Stomach smooth muscle (tissue), 2 donors: ENCODE measurements around the gene EPB41L4B.

ENCODE experiments used
- H3K27ac ChIP-seq: one replicate; pipeline ENCODE4 v1.7.0; 2013; ENCODE audit warnings: mild to moderate bottlenecking, low read length, inconsistent platforms
- H3K27me3 ChIP-seq, 2 donors: one replicate each; pipeline ENCODE4 v1.7.0; 2013; ENCODE audit warnings: low read length in 2 of 2; ENCODE audit not compliant: insufficient read depth in 2 of 2, control insufficient read depth in 1 of 2
- H3K36me3 ChIP-seq, 2 donors: one replicate each; pipeline ENCODE4 v1.7.0; 2013; ENCODE audit warnings: low read length in 2 of 2; ENCODE audit not compliant: control insufficient read depth in 2 of 2, insufficient read depth in 2 of 2
- H3K4me1 ChIP-seq: one replicate; pipeline ENCODE4 v1.7.0; 2013; ENCODE audit warnings: low read length; ENCODE audit not compliant: control insufficient read depth, insufficient read depth
- H3K4me3 ChIP-seq, 2 donors: one replicate each; pipeline ENCODE4 v1.7.0; 2013; ENCODE audit warnings: low read length in 2 of 2
- H3K9ac ChIP-seq, 2 donors: one replicate each; pipeline ENCODE4 v1.7.0; 2013; ENCODE audit warnings: low read length in 2 of 2, mild to moderate bottlenecking in 1 of 2
- H3K9me3 ChIP-seq, 2 donors: one replicate each; pipeline ENCODE4 v1.7.0; 2013; ENCODE audit warnings: low read length in 2 of 2; ENCODE audit not compliant: control insufficient read depth in 2 of 2
- donor health status: healthy.
- donor health status: Pancreatic carcinoma.

The EPB41L4B gene

DNA sequence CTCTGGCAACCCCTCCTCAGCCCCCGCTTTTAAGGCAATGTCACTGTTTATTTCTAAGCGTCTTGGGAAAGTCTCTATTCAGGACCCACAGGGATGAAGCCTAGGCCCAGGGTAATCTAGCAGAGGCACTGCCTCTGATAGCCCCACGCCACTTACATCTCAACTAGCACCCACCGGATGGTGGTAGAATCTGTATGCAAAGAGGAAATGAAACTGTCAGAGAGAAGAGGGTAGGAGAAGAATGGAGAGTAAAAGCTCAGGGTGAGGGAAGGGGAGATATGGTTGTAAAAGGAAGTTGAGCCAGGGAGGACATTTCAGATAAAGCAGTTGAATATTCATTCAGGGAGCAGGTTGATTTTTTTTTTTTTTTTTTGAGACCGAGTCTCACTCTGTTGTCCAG is 156.8 kb downstream of the EPB41L4B start:
- Histone ChIP-seq H3K27me3 (peaks cover 0 to 2% of the 10 kb centered on the region in 2 donors), H3K27ac (no peak overlapping the region)

DNA sequence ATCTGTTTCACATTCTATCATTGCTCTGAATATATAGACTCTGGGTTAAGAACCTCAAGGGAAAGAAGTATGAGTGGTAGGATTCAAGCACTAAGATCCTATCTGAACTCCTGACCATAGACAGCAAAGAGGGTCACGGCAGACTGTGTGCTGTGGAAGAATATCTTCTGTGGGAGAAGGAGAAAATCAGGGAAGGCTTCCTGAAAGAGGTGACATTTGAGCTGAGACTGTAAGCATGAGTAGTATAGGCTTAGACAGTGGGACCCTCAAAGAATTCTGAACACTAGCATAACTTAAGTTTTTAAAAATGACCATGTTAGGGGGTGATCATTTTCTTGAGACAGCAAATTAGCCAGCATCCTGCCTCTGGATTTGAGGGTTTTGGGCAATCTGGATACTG is 157.7 kb downstream of the EPB41L4B start:
- H3K4me3 ChIP-seq, result no peak overlapping the region
- no peaks in the 10 kb centered on the region for H3K36me3 ChIP-seq
- peaks cover 0 to 2% of the 10 kb centered on the region in 2 donors for H3K27me3 ChIP-seq
- H3K4me1 ChIP-seq, result peaks cover 4% of the 10 kb centered on the region
- H3K9me3 ChIP-seq, result peaks cover 3 to 4% of the 10 kb centered on the region in 2 donors
- no peak overlapping the region for H3K27ac ChIP-seq
- H3K9ac ChIP-seq, result no peak overlapping the region

More for the DNA sequence above, 156.8 kb downstream of the EPB41L4B start:
- H3K4me3 ChIP-seq, result no peak overlapping the region
- H3K9ac ChIP-seq, result no peak overlapping the region
- peaks cover 4% of the 10 kb centered on the region for H3K4me1 ChIP-seq
- no peaks in the 10 kb centered on the region for H3K36me3 ChIP-seq
- peaks cover 3 to 4% of the 10 kb centered on the region in 2 donors for H3K9me3 ChIP-seq

- Histone ChIP-seq H3K9me3 (peaks cover 3 to 4% of the 10 kb centered on the region in 2 donors), H3K4me3 (no peak overlapping the region), H3K27me3 (peaks cover 0 to 2% of the 10 kb centered on the region in 2 donors), H3K36me3 (no peaks in the 10 kb centered on the region), H3K4me1 (peaks cover 4% of the 10 kb centered on the region), H3K27ac (no peak overlapping the region), H3K9ac (no peak overlapping the region)
Observed at GRCh38 chr9:109162677-109163076, 158.2 kb downstream of the EPB41L4B start.

DNA sequence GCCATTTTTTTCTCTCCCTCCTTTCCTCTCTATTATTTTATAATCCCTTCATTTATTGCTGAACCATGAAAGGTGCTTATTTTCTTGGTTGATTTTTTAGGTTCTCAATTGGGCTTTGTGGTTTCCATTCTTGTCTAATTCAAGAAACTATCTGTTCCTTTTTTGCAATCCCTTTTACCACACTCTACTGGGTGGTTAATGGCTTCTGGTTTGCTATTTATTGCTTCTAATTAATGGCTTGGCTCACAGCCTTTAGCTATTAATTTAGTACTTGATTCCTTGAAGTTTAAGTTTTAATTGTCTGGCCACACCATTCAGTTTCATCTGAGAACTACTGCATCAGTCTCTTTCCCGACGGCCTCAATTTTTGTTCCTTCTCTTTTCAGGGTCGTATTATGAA is 159.4 kb downstream of the EPB41L4B start:
- Histone ChIP-seq H3K27me3 (peaks cover 0 to 2% of the 10 kb centered on the region in 2 donors), H3K4me3 (no peak overlapping the region), H3K9ac (no peak overlapping the region), H3K27ac (no peak overlapping the region), H3K4me1 (no peaks in the 10 kb centered on the region), H3K36me3 (no peaks in the 10 kb centered on the region), H3K9me3 (peaks cover 3 to 4% of the 10 kb centered on the region in 2 donors)

- H3K27me3 ChIP-seq, result no peaks in the 10 kb centered on the region
Observed at GRCh38 chr9:109159583-109159982, 161.3 kb downstream of the EPB41L4B start.

DNA sequence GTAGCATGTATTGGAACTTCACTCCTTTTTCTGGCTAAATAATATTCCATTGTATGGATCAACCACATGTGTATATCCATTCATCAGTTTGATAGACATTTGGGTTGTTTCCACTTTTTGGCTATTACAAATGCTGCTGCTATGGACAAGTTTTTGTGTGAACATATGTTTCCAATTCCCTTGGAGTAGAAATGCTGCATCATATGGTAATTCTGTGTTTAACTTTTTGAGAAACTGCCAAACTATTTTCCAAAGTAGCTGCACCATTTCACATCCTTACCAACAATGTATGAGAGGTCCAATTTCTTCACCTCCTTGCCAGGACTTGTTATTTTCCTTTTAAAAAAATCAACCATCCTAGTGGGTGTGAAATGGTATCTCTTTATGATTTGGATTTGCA is 162.2 kb downstream of the EPB41L4B start:
- no peak overlapping the region for H3K27ac ChIP-seq
- no peaks in the 10 kb centered on the region for H3K4me1 ChIP-seq
- H3K9me3 ChIP-seq, result no peaks in the 10 kb centered on the region
- no peaks in the 10 kb centered on the region for H3K36me3 ChIP-seq
- H3K27me3 ChIP-seq, result no peaks in the 10 kb centered on the region
- no peak overlapping the region for H3K9ac ChIP-seq
- no peak overlapping the region for H3K4me3 ChIP-seq

More at GRCh38 chr9:109159583-109159982, 161.3 kb downstream of the EPB41L4B start:
- no peak overlapping the region for H3K4me3 ChIP-seq
- H3K36me3 ChIP-seq, result no peaks in the 10 kb centered on the region
- no peaks in the 10 kb centered on the region for H3K9me3 ChIP-seq
- H3K4me1 ChIP-seq, result no peaks in the 10 kb centered on the region
- no peak overlapping the region for H3K9ac ChIP-seq
- no peak overlapping the region for H3K27ac ChIP-seq

DNA sequence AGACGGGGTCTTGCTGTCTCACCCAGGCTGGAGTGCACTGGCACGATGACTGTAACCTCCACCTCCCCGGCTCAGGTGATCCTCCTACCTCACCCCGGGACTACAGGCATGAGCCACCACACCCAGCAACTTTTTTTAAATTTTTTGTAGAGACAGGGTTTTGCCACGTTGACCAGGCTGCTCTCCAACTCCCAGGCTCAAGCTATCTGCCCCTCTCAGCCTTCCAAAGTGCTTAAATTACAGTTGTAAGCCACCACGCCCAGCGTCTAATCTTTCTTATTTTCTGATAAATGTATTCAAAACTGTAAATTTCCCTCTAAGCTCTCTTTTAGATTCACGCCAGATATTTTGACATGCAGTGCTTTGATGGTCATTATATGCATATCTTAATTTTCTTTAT is 164.2 kb downstream of the EPB41L4B start:
- no peaks in the 10 kb centered on the region for H3K9me3 ChIP-seq
- H3K4me1 ChIP-seq, result no peaks in the 10 kb centered on the region
- H3K36me3 ChIP-seq, result no peaks in the 10 kb centered on the region
- H3K4me3 ChIP-seq, result no peak overlapping the region
- H3K27ac ChIP-seq, result no peak overlapping the region
- no peak overlapping the region for H3K9ac ChIP-seq
- no peaks in the 10 kb centered on the region for H3K27me3 ChIP-seq

DNA sequence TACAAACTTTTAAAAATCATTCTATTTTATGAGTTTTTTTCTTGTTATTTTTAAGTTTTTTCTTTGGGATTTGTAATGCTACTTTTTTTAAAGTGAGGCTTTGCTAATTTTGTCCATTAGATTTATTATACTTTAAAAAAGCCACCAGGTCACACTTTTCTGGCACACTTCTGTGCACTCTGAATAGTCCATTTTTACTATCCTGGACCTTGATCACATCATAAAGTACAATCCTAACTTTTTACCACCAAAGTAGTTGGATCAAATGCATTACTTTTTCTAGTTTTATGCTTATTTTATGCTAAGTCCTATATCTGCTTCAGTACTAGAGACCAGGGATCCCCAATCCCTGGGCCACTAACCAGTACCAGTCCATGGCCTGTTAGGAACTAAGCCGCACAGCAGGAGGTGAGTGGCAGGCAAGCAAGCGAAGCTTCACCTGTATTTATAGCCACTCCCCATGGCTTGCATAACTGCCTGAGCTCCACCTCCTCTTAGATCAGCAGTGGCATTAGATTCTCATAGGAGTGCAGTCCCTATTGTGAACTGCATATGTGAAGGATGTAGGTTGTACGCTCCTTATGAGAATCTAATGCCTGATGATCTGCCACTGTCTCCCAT is 169.8 kb downstream of the EPB41L4B start:
- Histone ChIP-seq H3K9me3 (no peaks in the 10 kb centered on the region), H3K9ac (no peak overlapping the region), H3K27me3 (no peaks in the 10 kb centered on the region), H3K27ac (no peak overlapping the region), H3K36me3 (peaks cover 0 to 2% of the 10 kb centered on the region in 2 donors), H3K4me1 (no peaks in the 10 kb centered on the region), H3K4me3 (no peak overlapping the region)

DNA sequence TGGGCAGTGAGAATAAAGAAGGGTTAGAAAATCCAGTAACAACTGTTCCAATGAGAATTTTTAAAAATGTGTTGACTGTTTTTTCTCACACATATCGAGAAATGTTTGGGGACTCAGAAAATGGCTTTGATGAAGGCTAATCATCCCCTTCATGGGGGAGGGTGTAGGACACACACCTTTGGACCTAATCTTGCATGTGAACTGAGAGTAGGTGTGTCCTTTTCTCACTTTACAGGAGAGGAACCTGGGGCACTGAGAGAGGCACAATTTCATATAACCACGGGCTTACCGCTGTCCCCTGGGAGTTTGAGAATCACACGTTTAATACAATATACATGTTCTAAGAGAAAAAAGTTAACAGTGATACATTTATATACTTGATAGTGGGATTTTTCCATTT is 171.1 kb downstream of the EPB41L4B start:
- Histone ChIP-seq H3K9me3 (no peaks in the 10 kb centered on the region), H3K4me1 (no peaks in the 10 kb centered on the region), H3K9ac (no peak overlapping the region), H3K27ac (no peak overlapping the region), H3K27me3 (no peaks in the 10 kb centered on the region), H3K36me3 (peaks cover 0 to 2% of the 10 kb centered on the region in 2 donors), H3K4me3 (no peak overlapping the region)

- no peaks in the 10 kb centered on the region for H3K9me3 ChIP-seq
- H3K36me3 ChIP-seq, result peaks cover 0 to 2% of the 10 kb centered on the region in 2 donors
- no peaks in the 10 kb centered on the region for H3K27me3 ChIP-seq
- H3K9ac ChIP-seq, result no peak overlapping the region
- H3K4me3 ChIP-seq, result no peak overlapping the region
- no peak overlapping the region for H3K27ac ChIP-seq
- H3K4me1 ChIP-seq, result no peaks in the 10 kb centered on the region
Observed at GRCh38 chr9:109149089-109149488, 171.8 kb downstream of the EPB41L4B start.

- Histone ChIP-seq H3K4me1 (no peaks in the 10 kb centered on the region), H3K4me3 (no peak overlapping the region), H3K9ac (no peak overlapping the region), H3K27me3 (no peaks in the 10 kb centered on the region), H3K9me3 (no peaks in the 10 kb centered on the region), H3K36me3 (peaks cover 0 to 2% of the 10 kb centered on the region in 2 donors), H3K27ac (no peak overlapping the region)
Observed at GRCh38 chr9:109145051-109145450, 175.8 kb downstream of the EPB41L4B start.
